Loucy (cell line): ENCODE results near the gene ARHGEF26.

Experiments
- CTCF ChIP-seq: fragments of 200-600 bp; sonication (generic); conservative IDR thresholded peaks from 2 replicates; pipeline ENCODE4 v1.5.1; 2014; ENCODE audit warnings: mild to moderate bottlenecking, antibody characterized with exemption, low read length
- EZH2phosphoT487 ChIP-seq: fragments of 200-600 bp; IDR thresholded peaks from 2 replicates; pipeline ENCODE4 v1.6.1; 2018; ENCODE audit warnings: antibody characterized with exemption, mild to moderate bottlenecking, moderate library complexity, borderline replicate concordance

- TF ChIP-seq CTCF (no peak), EZH2phosphoT487 (no peak)
These were observed 169.0 kb downstream of the ARHGEF26 start for GRCh38 chr3:154290187-154290586.
